Head of caudate nucleus (tissue), 42 donors: Measurements from ENCODE around the gene FAM174C.
"Not testable (repeated sequence)": the region's sequence is repeated elsewhere in the genome, so short reads cannot be mapped to it uniquely, and the experiment has no call there.

Source experiments
- DNase-seq, 42 donors: peaks; one replicate each; pipeline versions ENCODE4 v3.0.0 to v3.0.0-alpha.2; 2020 to 2021; ENCODE audit warnings: mixed read lengths in 7 of 42
- intact Hi-C: fragments of 100-400 bp; cut with DNase I; formaldehyde crosslinking; loops from one replicate; pipeline ENCODE4 v1.15.0; 2022

Gene FAM174C

DNA sequence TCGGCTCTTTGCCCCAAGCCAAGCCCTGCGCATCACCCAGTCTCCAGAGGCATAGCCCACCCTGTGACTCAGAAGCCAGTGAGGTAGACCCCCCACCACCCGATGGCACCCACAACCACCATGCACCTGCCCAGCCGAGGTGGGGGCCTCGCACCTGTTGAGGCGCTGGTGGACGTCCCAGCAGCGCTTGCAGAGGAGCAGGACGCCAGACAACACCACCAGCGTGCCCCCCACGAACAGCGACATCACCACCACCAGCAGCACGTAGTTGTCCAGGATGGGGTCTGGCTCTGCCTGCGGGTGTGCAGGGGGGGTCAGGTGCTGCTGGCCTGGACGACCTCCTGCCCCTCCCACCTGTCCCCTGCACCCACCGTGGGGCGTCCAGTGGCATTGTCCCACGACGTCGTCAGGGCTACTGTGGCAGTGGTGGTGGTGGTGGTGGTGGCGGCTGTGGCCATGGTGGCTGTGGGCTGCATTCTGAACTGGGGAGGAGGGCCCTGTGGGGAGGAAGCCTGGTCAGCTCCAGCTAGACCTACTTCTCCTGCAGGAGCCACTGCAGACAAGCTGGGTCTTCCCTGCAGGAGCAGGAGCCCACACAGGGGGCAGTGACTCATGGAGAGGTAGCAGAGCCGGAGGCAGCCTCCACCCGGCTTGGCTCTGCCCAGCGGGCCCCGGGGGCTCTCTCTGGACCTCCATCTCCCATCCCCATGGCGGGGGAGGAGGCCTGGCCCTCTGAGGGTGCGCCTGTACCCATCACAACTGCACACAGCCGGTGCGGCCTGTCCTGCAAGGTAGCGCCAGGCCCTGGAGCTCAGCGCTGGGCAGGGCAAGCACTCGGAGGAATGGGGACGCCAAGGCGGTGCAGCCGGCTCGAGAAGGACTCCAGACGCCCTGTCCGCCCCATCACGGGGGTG is 39.4 kb upstream of the FAM174C start:
- intact Hi-C loops = no loop called here
- DNase-seq = peak in 6 of 42 donors; percentile 32 to 74 (median 56)

DNA sequence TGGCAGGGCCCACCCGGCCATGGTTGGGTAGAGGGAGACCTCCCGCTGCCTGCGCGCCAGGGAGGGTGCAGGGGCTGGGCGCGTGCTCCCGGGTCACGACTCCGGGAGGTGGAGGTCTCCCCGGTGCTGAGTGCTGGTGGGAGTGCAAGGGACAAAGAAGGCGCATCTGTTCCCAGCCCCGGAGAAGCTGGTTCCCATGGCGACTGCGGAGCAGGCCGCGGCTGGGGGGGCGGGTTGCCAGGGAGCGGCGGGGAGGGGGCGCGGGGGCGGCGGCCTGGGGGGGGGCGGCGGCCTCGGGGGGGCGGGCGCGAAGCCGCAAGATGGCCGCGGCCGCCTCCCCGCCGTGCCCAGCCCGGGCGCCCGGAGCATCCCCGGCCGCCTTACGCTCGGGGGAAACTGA is 38.8 kb upstream of the FAM174C start:
- intact Hi-C loops = no loop called here
- DNase-seq = peak in 31 of 42 donors; percentile 58 to 87 (median 70)

DNA sequence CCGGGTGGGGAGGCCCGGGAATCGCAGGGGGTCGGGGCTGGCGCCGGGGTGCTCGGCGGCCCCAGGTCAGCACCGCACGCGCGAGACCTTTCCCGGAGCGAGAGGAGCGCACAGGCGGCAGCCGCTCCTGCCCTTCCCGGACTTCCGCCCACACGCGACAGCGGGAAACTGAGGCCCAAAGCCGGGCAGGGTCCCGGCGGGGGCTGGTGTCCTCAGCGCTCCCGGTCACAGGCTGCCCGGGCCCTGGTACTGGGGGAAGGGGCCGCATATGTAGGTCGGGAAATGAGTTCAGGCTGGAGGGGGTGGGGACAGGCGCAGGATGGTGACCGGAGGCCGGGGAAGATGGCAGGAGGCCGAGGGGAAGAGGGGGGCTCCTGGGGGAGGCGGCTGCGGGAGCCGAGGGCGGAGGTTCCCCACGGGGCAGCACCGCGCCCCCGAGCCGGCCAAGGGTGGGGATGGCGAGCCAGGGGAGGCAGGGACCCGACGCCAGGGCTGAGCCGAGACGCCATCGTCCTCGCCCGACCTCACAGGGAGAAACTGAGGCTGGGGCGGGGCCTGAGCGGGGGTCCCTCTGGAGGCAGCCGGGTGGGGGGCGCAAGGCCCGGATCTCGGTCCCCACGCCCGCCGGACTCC is 38.2 kb upstream of the FAM174C start:
- intact Hi-C loops = no loop called here
- DNase-seq = peak in 11 of 42 donors; percentile 28 to 75 (median 54)

DNA sequence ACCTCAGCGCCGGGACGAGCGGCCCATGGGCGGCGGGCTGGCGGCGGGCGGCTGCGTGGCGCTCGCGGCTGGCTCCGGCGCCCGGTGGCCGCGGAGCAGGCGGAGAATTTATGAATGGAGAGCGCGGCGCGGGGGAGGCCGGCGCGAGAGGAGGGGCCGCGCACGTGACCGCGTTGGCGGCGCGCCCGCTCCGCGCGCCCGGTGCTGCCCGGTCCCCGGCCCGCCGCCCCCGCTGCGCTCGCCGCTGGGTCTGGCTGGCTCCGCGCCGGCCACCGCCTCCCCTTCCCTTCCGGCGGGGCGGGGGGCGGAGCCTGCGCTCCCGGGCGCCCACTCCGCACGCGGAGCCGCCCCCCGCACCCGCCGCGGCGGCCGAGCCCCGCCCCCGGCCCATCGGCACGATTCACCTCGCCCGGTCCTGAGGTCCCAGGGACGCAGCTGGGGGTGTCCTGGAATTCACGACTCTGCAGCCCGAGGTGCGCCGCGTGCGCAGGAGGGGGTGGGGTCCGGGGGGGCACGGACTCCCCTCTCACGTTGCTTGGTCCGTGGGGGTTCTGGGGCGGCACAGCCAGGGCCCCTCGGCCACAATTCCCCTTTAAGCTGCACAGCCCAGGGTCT is 37.5 kb upstream of the FAM174C start, which contains the start of gene CBARP:
Gene CBARP (minus strand): TSS at position 252 of the 615 bp plus-strand sequence. CDS start 1,905 bp downstream, outside the sequence.
- intact Hi-C loops = no loop called here
- DNase-seq = peak in 22 of 42 donors; percentile 55 to 84 (median 72)

DNA sequence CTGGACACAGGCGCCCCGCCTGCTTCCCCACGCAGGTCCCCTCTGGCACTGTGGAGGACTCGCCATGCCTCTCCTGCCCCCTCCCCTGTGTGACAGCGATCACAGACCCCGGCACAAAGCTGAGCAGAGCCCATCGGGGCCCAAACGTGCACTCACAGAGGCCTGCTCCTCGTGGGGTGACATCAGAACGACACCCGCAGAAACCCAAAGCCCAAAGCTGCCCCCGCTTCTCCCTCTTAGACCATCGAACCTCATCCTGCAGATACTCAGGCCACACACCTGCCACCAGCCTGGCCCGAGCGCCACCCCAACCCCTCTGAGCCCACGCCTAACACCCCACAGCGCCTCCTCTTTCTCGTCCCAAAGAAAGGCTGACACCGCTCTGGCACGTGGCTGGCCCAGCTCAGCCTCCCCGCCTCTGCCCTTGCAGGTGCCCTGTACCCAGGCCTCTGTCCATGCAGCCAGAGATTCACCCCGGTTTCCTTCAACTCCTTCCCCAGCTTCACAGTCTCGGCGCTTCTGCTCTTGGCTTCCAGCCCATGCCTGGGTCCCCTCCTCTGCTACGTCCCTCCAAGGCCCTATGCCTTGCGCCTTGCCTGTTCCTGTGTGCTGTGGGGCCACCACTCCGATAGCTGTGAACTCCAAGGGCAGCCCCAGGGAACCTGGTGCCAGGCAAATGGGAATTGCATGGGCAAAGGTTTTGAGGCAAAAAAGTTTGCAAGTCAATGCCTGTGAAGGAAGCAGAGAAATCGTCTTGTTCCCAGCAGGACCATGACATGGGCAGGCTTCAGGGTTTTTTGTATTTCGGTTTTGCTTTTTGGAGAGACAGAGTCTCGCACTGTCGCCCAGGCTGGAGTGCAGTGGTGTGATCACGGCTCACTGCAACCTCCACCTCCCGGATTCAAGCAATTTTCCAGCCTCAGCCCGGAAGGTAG is 36.7 kb upstream of the FAM174C start:
- intact Hi-C loops = no loop called here
- DNase-seq = peak in 3 of 42 donors; percentile 7 to 44 (median 15)

DNA sequence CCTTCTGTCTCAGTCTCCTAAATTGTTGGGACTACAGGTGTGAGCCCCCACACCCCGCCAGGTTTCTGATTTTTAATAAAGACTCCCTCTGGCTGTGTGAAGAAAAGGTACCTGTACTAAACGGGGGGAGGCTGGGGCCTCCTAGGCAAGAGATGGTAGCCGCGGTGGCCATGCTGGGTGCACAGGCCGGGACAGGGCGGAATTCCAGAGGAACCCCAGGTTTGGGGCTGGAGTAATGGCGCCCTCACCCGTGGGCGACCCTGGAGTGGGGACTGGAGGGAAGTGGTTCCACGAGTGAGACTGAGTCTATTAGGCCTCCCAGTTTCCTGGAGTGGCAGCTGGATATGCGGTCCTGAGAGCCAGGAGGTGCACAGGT is 35.9 kb upstream of the FAM174C start:
- DNase-seq = peak in 3 of 42 donors; percentile 27 to 59 (median 28)
- intact Hi-C loops = no loop called here

DNA sequence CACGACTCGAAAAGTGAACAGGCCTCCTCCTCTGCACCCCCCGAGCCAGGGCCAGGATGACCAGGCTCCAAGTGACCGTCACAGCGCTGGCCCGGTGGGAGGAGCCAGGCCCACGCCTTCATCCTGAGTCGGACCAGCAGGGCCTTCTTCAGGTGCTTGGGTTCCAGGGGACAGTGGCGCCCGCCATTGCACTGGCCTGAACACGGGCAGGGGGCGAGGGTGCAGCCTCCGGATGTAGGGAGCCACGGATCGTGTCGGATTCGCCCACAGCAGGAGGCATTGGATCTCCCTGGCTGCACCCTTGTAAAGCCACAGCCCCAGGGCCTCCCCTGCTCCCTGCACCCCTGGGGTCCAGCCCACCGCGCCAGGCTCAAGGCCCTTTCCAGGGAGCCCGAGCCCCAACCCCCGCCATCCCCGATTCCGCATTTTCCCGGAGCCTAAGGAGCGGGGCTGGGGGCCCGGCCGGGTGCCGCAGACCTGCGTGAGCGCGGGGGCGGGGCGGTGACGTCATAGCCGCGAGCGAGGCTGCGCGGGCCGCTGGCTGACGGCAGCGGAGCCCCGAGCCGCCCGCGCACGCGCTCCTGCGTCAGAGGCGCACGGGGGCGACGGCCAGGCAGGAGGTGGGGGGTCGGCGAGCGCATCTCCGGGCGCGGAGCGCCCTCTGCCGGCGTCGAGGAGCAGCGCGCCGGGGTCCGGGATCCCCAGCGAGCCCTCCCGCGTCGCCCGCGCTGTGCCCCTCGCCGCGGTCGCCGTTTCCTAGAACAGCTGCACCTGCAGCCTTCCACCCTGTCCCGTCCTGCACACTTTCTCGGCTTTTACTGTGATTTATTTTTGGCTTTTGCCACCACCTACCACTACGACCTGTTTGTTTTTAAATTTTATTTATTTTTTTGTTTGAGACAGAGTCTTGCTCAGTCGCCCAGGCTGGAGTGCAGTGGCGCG is 35.3 kb upstream of the FAM174C start:
- DNase-seq = peak; percentile 63 to 97 (median 92)
- intact Hi-C loops = no loop called here

DNA sequence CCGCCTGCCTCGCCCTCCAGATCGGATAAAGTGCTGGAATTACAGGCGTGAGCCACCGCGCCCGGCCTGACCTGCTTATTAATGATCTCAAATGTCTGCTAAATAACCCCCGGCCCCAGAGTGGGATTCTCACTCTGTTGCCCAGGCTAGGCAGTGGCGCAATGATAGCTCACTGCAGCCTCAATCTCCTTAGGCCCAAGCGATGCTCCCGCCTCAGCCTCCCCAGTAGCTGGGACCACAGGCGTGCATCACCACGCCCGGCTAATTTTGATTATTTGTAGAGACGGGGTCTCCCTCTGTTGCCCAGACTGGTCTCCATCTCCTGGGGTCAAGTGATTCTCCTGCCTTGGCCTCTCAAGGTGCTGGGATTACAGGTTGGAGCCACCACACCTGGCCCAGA is 34.4 kb upstream of the FAM174C start:
- peak in 1 of 42 donors; percentile 34 for DNase-seq
- intact Hi-C loops = no loop called here

DNA sequence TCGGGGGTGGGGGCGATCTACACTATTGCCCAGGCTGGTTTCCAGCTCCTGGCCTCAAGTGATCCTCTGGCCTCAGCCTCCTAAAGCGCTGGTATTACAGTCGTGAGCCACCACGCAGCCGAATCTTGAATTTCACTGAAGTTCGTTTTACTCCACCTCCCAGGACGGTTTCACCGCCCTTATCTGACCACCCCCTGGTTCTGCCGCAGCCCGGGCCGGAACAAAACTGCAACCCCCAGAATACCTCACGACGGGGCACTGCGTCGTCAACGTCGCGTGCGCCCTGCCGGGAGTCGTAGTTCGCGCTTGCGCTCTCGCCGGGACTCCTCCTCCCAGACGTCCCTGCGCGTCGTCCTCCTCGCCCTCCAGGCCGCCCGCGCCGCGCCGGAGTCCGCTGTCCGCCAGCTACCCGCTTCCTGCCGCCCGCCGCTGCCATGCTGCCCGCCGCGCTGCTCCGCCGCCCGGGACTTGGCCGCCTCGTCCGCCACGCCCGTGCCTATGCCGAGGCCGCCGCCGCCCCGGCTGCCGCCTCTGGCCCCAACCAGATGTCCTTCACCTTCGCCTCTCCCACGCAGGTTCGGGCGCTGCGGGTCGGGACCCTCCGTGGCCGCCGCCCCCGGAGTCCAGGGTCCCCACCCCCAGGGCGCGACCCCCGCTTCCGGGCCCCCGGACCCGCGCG is 33.8 kb upstream of the FAM174C start, which contains the start of gene ATP5F1D:
Gene ATP5F1D (plus strand): TSS at position 335 of the 679 bp plus-strand sequence. CDS start 100 bp downstream, at position 435.
- intact Hi-C loops = no loop called here
- peak; percentile 85 to 98 (median 96) for DNase-seq

DNA sequence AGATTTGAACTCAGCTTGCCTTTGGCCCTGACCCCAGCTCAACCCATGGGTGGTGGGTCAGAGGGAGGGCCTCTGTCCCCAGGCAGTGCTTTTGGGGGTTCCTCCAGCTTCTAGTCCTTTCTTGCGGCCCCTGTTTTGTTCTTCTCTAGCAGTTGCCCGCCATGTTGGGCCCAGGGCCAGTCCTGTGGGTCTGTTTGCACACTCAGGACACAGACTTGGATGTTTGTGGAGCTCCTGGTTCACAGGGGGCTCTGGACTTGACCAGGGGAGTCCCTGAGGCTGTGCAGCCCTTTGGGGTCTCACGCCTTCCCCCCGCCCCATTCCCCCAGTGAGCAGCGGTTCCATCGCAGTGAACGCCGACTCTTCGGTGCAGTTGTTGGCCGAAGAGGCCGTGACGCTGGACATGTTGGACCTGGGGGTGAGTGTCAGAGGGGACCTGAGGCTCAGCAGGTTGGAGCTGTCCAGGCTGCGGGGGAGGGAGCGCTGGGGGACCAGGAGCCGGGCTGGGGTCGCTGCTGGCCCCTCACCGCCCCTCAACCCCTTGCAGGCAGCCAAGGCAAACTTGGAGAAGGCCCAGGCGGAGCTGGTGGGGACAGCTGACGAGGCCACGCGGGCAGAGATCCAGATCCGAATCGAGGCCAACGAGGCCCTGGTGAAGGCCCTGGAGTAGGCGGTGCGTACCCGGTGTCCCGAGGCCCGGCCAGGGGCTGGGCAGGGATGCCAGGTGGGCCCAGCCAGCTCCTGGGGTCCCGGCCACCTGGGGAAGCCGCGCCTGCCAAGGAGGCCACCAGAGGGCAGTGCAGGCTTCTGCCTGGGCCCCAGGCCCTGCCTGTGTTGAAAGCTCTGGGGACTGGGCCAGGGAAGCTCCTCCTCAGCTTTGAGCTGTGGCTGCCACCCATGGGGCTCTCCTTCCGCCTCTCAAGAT is 31.3 kb upstream of the FAM174C start:
- peak; percentile 77 to 94 (median 88) for DNase-seq
- intact Hi-C loops = no loop called here

DNA sequence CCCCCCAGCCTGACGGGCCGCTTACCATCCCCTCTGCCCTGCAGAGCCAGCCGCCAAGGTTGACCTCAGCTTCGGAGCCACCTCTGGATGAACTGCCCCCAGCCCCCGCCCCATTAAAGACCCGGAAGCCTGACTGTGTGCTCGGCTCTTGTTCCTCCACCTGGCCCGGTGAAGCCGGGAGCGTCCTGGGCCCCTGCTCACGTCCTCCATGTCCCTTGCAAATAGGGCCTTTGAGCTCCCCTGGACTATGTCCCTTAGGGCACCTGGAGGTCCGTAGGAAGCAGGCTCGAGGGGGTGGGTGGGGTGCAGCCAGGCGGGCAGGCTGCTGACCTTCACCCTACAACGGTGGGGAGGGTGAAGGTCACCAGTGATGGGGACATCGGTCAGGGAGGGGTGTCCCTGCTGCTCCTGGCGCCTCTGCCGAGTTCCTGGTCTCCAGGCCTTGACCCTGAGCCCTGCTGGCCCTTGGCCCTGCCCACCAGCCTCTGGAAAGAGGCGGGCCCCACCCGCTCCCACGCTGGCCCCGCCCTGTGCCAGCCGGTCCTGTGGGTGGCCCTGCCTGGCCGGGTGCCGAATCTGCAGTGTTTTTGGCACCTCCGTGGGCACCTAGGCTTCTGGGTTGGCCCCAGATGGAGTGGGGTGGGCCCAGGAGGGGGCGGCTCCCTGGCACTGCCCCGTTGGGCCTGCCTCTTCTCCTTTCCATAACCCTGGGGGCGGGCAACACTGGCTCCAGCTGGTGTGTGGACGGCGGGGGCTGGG is 30.5 kb upstream of the FAM174C start:
- intact Hi-C loops = no loop called here
- DNase-seq = peak in 8 of 42 donors; percentile 50 to 68 (median 56)

DNA sequence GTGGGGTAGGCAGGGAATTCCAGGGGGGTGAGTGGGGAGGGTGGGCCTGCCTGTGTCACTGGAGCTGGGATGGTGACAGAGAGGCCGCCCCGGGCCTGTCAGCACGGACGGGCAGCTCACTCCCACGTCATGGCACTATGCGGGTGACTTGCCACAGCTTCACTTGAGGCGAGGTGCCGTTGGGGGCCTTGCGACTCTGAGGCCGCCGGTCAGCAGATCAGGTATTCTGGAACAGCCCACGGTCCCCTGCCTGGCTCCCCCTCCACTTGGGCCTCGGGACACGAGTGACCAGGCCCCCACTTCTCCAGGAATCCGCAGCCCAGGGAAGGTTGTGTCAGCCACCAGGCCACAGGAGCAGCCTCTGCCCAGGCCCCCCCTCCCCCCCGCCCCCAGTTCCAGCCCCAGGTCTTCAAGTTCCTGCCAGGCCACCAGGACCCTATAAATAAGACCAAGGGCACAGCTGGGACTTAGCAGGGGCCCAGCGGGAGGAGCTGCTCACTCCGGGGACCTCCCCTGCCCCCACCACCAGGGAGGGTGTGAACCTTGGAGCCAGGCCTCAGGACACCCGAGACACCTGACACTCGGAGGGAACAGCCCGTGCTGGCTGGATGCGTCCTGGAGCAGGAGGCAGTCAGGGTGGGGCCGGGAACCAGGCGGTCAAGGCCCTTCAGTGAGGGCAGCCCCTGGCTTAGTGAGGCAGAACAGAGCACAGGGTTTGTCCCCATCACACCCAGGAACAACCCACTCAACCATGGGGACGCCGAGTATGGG is 29.7 kb upstream of the FAM174C start:
- no peak for DNase-seq
- intact Hi-C loops = no loop called here

DNA sequence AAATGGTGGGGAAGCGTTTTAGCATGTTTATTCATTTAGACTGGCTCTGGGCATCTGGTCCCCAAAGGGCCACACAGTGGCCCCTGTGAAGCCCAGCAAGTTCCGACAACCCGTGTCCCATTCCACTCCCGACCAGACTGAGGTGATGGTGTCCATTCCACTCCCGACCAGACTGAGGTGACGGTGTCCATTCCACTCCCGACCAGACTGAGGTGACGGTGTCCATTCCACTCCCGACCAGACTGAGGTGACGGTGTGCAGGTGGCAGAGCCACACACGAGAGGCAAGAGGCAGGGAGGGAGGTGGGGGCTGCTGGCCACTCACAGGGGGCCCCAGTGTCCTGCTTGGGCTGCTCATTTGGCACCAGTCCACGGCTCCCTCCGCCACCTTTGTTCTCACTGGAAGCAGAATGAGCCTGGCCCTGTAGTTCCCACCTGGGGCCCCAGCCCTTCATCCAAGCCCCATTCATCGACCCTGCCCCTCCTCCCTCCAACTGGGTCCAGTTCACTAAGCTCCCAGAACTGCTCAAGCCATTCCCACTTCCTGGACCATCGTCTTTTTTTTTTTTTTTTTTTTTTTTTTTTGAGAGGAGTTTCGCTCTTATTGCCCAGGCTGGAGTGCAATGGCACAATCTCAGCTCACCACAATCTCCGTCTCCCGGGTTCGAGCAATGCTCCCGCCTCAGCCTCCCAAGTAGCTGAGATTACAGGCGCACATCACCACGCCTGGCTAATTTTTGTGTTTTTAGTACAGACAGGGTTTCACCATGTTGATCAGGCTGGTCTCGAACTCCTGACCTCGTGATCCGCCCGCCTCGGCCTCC is 28.9 kb upstream of the FAM174C start:
- DNase-seq, intact Hi-C loops: not testable (repeated sequence)
